ENCODE results near the gene SLC6A15. TPM values are rescaled to one million over a fixed set of nuclear protein-coding genes. Genes with fewer than 3 reads are reported as not detected.

SLC6A15 gene
- total RNA-seq, 1 experiment from 2014 or later, result 4.7 TPM

DNA sequence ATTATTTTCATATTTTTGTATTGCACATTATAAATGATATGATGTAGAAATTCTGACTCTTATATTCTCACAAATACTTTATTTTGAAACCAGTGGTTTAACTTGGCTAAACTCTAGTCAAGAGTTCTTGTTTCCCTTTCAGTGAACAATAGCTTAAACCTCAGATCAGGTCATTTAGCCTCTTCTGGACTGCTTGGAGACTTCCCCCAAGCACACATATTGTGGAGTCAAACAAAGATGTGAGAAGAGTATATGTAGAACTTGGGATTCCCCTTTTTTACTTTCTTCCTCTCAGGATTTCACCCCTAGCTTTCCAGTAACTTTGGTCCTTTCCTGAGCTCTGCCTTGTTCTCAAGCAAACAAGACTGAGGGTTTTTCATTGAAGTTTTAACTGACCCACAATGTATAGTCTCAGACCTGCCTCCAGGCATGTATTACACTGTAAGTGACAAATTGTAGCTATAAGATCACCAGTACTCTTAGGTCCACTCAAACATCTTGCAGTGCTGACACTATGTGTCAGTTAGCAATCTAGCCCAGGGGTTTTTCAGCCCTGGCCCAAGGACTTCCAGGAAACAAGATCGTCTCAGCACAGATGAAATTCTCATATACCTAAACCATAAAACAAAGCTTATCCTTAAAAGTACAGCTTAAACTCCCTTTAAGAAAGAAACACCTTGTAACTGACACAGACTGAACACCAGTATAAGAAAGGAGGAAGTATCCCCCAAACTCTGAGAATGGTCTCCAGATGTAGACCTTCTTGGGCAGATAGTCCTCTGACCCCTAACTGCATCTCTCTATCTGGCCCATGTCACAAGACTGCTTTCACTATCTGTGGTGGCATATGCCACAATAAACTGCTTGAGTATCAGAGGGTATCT, 98.6 kb downstream of the SLC6A15 start:
- in situ Hi-C loops (cut with HindIII; ENCODE audit: low sequenced_read_pairs), result no loop called here
- no peak for DNase-seq (ENCODE audit: low spot score)

DNA sequence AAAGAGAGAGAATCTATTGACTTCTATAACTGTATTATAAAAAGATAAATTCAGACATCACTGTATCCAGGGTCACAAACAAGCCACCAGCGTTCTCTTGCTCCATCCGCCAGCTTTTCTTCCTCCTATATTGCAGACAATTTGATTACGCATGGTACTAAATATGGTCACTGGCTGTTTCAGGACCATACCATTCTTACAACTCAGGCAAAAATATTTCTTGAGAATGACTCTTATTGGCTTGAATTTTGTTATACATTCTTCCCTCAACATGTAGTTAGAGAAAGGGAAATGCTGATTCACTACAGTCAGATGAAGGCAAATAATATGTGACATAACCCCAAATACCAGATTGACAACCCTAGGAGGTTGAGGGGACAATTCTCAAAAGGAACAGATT, 101.3 kb downstream of the SLC6A15 start:
- no peak for DNase-seq (ENCODE audit: low spot score)
- in situ Hi-C loops (cut with HindIII; ENCODE audit: low sequenced_read_pairs), result no loop called here

DNA sequence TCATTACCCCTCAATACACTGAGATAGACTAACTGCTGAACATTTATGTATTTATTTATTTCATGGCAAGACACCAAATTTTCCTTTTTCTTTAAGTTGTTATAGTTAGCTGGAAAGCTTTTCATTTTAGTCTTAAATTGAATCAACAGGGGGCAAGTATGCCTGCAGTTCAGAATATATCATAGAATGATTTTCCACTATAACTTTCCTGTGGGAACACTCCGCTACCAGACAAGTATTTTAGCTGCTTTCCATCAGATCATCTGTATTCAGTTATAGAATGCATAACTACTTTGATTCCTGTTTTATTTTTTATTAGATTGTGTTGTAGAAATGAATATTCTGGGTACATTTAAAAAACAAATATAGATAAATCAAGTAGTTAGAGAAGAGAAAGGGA, 102.0 kb downstream of the SLC6A15 start:
- DNase-seq (ENCODE audit: low spot score), result no peak
- in situ Hi-C loops (cut with HindIII; ENCODE audit: low sequenced_read_pairs), result no loop called here

Other genes with a start within 250 kb of the SLC6A15 start
- not detected in 2 replicates for gene TSPAN19, start 123.5 kb upstream of the SLC6A15 start, total RNA-seq (2014; rRNA removed; shearing (Covaris generic))
- gene LRRIQ1, start 123.6 kb upstream of the SLC6A15 start, total RNA-seq (2014; rRNA removed; shearing (Covaris generic)), result 0.18 TPM in 1 of 2 replicates, not detected in the other